GM19238 (cell line): ENCODE data around the gene ARPC5L.
"Not testable (repeated sequence)": the region's sequence is repeated elsewhere in the genome, so short reads cannot be mapped to it uniquely, and the experiment has no call there.

Experiments
- DNase-seq: peaks from one replicate; pipeline ENCODE4 v3.0.0; 2011; ENCODE audit warnings: low spot score; ENCODE audit not compliant: insufficient read length

ARPC5L gene

DNA sequence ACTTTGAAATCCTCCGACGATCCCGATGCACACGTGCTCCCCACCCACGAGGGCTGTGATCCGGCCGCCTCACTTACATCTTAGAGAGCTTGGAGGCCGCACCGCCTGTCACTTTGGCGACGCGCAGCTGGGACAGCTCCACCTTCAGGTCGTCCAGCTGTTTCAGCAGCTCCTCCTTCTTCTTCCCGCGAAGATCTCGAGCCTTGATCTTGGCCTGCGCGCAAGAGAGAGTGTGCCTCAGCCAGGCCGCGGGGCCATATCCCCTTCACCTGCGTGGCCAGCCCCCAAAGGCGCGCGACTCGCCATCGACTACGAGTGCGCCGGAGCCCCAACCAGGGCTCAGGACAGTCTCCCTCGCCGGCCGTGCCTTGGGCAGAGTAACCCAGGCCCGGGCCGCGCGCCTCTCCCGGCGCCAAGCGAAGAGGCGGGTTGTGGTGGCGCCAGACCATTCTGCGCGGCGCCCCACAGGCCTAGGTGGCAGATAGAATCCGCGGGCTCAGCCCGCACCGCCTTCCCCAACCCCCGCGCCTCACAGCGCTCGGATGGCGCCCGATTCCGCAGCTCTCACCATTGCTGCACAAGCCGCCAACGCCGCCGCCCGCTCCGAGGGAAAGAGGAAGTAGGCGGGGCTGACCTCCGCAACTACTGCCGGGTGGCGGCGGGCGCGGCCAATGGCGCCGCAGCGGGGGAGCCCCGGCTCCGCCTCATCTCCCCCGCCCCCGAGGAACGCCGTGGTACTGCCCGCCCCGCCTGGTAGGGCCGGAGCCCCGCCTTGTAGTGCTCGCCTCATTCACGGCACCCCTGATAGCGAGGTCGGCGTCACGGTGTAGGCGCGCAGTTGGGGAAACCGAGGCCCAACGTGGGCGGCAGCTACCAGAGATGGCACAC lies at the start of gene ARPC5L, which contains the start of gene RPL35:
ARPC5L (plus strand) TSS at position 789 of the 888 bp plus-strand sequence. CDS start 7,161 bp downstream, outside the sequence.
RPL35 (minus strand) TSS at position 616 of the 888 bp plus-strand sequence; CDS start at position 571, 45 bp downstream.
- DNase-seq = peak; percentile 98

DNA sequence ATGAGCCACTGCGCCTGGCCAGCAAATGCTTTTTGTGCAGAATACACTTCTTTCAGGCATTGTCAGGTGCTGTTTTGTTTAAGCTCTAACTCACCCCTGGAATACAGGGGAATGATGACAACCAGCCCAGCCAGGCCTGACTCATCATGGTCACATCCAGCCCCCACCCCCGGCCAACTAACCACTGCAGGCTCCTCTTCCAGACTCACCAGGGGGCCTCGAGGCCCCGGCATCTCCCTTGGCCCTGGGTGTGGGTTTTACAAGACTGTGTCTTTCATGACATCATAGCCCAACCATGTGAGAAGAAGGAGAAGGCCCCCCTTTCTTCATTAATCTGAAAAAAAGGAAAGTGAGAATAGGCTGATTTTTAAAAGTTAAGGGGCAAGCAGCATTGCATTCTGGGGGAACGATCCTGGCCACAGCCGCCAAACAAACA lies 49.5 kb upstream of the ARPC5L start:
- no peak for DNase-seq

DNA sequence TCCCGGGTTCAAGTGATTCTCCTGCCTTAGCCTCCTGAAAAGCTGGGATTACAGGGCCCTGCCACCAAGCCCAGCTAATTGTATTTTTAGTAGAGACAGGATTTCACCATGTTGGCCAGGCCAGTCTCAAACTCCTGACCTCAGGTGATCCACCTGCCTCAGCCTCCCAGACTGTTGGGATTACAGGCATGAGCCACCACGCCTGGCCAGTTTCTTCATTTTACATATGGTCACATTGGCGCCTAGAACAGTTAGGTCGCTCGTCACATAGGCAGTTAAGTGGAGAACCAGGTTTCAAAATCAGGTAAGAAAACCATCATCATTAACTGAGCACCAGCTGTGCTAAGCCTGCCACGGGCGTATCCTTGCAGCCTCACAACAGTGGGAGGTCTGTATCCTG lies 48.9 kb upstream of the ARPC5L start:
- DNase-seq = no peak

DNA sequence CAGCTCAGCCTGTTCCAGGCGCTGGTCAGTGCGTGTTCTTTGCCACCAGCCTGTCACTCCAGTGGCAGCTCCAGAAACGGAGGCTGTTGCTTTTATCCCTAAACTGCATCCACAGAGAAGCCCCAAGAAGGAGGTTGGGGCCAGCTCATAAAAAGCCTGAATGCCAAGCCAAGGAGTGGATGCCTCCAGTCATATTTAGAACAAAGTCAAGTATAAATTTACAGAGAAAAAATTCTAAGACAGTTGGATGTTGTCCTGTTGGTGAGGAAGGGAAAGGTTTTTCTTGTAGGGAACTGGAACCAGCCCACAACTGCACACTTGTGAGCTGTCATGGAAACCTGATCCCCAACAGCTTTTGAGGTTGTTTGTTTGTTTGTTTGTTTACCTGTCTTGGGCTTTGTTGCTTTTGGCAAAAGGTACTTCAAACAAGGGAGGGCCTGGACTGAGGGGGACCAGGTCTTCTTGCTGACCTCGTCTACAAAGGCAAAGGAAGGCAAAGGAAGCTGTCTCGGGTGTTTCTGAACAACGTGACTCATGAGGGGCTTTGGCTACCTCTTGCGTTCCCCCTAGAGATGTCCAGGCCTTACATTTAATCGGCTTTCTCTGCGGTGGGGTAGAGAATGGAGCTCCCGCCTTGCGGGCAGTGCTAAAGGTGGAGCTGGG lies 48.3 kb upstream of the ARPC5L start:
- DNase-seq = no peak

DNA sequence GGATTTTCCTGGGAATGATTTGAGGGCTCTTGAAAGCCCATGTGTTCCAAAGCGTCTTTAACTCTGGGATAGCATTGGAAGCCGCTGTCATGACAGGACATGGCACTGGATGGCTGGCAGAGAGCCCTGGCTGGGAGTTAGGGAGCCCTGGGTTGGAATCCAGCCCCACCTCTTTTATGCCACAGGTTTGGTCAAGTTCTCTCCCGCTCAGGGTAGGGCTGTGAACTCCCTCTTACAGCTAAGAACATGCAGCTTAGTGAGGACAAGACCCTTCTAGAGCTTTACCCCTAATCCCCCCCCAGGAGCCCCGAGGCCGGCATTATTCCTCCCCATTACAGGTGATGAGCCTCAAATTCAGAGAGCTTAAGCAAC lies 47.8 kb upstream of the ARPC5L start:
- DNase-seq = no peak

DNA sequence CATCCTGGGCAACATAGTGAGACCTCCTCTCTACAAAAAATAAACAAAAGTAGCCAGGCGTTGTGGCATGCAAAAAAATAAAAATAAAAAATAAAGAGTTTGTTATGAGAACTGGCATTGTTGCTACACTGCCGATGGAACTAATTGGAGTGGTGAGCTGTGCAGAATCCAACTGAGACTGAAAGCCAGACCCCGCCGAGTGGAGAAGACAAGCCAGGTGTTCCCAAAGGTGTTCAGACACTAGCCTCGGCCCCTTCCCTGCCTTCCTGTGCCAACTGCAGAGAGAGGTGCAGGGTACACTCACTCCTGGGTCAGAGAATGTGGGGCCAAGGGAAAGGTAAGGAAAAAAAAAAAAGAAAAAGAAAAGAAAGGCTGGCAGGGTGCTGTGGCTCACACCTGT lies 46.3 kb upstream of the ARPC5L start:
- no peak for DNase-seq

DNA sequence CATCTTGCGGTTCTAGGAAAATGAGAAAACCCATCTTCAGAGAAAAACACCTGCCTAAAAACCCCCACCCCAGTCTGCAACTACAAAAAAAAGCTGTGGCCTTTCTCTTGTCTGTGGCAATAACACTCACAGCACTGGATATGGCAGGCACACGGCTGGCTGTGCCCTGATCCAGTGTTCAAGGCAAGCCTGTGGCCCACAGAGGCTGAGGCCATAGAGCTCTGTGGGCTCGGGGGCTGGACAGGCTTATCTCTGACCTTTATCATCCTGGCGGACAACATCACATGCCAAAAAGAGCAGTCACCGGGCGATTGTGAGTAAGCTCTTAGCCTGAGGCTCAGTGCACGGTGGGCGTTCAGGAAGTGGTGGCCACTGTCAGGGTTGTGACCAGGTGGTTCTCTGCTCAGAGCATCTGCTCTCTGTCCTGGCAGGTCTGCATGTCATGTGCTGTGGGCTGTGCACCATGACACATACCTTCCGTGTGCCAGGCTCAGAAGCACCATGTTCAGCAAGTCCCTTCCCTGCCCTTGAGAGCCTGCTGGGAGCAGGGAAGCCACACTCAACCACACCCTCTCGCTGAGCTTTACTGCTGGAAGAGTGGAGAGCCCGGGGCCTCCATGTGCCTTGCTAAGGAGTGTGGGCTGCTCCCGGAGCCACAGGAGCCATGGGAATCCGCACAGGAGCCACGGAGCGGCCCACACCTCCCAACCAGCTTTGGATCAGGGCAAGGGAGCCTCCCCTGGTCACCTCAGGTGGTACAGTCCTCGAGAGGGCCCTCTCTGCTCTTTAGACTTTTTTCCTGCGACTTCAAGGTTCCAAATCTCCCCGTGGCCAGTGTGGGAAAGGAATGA lies 43.3 kb upstream of the ARPC5L start:
- no peak for DNase-seq

DNA sequence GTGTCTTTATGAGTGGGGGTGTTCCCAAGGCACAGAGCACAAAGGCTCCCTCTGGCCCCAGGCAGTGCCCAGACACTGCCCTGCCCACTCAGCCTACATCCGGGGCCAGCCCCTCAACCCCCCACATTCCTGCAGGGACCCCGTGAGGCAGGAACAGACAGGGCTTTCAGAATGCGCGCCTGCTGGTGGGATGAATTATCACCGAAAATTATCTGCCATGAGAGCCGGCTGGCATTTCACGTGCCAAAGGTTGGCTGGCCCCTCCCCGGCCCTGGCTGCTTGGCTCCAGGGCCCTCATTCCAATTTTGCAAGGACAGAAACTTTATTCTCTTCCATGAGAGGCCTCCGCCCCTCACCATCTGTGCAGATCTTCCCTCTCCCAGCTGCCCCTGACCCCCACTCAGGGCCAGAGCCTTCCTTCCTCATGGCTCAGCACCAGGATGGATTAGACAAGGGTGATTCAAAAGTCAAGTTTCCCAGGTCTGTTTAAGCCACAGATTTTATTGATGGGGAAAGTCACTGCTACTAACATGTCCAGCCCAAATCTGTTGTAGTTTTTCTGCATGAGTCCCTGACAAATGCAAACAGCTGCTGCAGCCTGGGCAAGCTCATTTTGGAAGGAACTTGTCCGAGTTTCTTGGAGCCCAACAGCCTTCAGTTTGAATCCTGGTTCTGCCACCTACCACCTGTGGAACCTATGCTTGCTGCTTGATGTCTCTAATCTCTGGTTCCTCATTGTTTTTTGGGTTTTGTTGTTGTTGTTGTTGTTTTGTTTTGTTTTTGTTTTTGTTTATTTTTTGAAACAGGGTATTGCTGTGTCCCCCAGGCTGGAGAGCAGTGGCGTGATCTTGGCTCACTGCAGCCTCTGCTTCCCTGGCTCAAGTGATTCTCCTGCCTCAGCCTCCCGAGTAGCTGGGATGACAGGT lies 41.0 kb upstream of the ARPC5L start:
- no peak for DNase-seq

DNA sequence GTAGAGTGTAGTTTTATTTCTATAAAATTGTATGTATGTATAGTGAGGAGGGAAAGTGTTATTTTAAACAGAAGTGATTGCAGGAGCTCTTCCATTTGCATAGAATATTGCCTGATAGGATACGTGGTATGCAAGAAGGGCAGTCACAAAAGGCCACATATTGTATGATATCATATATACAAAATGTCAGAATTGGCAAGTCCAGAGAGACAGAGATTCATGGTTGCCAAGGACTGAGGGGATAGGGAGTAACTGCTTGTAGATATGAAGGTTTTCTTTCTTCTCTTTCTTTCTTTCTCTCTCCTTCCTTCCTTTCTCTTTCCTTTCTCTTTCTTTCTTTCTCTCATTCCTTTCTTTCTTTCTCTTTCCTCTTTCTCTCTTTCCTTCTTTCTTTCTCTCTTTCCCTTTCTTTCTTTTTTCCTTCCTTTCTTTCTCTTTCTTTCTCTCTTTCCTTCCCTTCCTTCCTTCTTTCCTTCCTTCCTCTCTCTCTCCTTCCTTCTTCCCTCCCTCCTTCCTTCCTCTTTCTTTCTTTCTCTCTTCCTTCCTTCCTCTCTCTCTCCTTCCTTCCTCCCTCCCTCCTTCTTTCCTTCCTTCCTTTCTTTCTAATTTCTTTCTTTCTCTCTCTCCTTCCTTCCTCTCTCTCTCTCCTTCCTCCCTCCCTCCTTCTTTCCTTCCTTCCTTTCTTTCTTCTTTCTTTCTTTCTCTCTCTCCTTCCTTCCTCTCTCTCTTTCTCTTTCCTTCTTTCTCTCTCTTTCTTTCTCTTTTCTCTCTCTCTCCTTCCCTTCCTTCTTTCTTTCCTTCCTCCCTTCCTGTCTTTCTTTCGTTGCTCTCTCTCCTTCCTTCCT lies 33.2 kb upstream of the ARPC5L start:
- no peak for DNase-seq

DNA sequence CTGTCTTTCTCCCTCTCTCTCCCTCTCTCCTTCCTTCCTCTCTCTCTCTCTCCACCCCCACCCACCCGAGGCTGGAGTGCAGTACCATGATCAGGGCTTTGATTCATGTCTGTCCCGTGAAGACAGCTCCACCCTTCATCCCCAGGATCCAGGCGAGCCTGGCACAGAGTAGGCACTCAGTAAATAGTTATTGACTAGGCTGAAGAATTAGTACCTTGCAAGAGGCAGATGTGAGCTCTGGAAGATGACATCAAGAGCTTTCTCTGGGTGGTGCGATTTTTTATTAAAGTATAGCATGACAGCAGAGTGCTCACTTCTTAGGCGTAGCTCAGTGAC lies 32.6 kb upstream of the ARPC5L start:
- no peak for DNase-seq

DNA sequence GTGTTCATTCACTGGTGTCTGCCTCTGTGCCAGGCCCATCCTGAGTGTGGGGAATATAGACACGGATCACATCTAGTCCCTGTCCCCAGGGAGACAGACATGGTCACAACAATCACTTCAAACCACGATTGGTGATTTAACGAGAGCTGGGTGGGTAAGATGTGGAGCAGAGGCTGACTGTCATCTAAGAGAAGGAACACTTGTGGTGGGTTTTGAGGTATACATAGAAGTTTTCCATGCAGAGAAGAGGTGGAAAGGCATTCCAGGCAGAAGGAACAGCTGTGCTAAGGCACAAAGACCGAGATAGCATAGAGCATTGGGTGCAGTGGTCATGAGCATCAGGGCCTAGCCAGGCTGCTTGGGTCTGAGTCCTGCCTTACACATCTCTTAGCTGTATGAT lies 31.3 kb upstream of the ARPC5L start:
- DNase-seq = no peak

DNA sequence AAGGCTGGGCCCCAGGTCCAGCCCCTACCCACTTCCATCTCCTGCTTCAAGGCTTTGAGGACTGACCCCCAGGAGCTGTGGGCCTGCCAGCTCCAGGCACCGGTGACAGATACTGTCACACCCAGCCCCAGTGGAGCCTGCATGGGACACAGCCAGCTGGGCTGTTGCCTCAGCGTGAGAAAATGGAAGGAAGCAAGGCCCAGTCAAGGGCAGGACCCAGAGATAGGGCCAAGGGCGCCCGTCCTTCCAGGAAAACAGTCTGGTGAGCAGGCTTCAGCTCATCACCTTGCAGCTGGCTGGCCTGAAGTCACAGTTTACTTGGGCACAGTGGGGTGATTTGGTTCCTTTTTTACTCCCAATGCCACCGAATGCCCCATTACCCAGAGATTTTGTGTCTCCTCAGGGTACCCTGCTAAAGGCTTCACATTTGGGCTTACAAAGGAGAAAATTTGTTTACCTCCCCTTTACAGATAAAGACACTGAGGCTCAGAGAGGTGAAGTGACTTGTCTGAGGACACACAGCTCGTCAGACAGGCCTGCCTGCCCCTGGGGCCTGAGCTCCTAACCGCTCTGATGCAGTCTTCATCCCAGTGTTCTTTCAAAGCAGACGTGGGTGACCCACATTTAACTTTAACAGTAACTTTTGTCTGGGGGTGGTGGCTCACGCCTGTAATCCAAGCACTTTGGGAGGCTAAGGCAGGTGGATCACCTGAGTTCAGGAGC lies 30.1 kb upstream of the ARPC5L start:
- no peak for DNase-seq

DNA sequence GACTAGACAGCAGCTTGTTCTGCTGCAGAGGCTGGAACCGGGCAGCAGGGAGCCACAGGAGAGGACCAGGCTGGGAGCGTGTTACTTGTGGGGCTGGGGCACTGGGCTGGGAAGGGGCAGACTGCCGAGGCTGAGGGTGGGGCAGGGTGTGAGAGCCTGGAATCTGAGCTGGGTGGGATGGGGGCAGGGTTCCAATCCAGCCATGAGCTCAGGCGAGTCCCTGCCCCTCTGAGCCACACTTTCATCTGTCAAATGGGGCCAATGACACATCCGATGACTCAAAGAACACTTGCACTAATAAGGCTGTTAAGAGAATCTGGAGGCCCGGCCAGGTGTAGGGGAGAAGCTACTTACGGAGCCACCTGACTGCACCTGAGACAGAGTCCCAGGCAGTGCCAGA lies 27.3 kb upstream of the ARPC5L start:
- DNase-seq = no peak

DNA sequence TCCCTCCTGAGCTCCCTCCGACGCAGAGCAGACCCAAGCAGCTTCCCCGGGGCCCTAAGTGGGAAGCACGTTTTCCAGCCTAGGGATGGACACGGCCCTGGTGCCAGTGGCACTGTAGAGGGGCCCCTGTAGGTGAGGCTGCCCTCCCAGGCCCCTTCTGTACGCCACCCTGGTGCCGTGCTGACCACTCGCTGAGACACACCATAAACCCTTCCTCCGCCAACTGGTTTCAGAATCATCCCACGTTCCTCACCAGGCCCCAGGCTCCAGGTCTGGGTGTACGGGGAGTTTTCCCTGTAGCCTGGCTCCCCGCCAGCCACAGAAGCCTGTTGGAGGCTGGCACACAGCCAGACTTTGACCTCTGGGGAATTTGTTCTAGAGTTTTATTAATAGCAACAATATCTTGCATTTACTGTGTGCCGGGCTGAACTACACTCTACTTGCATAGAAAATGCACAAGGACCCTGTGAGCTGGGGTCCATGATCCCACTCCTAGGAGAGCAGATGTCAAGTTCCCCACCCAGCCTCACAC lies 26.8 kb upstream of the ARPC5L start:
- DNase-seq = no peak

DNA sequence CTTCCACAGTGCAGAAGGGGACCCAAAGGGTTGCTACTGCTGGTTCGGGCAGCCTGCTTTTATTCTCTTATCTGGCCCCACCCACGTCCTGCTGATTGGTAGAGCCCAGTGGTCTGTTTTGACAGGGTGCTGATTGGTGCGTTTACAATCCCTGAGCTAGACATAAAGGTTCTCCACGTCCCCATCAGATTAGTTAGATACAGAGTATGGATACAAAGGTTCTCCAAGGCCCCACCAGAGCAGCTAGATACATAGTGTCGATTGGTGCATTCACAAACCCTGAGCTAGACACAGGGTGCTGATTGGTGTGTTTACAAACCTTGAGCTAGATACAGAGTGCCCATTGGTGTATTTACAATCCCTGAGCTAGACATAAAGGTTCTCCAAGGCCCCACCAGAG lies 23.8 kb upstream of the ARPC5L start:
- DNase-seq = not testable (repeated sequence)

DNA sequence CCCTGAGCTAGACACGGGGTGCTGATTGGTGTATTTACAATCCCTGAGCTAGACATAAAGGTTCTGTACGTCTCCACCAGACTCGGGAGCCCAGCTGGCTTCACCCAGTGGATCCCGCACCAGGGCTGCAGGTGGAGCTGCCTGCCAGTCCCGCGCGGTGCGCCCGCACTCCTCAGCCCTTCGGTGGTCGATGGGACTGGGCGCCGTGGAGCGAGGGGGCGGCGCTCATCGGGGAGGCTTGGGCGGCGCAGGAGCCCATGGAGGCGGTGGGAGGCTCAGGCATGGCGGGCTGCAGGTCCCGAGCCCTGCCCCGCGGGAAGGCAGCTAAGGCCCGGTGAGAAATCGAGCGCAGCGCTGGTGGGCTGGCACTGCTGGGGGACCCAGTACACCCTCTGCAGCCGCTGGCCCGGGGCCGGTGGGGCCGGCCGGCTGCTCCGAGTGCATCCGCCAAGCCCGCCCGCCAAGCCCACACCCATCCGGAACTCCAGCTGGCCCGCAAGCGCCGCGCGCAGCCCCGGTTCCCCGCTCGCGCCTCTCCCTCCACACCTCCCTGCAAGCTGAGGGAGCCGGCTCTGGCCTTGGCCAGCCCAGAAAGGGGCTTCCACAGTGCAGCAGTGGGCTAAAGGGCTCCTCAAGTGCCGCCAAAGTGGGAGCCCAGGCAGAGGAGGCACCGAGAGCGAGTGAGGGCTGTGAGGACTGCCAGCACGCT lies 23.2 kb upstream of the ARPC5L start:
- not testable (repeated sequence) for DNase-seq

DNA sequence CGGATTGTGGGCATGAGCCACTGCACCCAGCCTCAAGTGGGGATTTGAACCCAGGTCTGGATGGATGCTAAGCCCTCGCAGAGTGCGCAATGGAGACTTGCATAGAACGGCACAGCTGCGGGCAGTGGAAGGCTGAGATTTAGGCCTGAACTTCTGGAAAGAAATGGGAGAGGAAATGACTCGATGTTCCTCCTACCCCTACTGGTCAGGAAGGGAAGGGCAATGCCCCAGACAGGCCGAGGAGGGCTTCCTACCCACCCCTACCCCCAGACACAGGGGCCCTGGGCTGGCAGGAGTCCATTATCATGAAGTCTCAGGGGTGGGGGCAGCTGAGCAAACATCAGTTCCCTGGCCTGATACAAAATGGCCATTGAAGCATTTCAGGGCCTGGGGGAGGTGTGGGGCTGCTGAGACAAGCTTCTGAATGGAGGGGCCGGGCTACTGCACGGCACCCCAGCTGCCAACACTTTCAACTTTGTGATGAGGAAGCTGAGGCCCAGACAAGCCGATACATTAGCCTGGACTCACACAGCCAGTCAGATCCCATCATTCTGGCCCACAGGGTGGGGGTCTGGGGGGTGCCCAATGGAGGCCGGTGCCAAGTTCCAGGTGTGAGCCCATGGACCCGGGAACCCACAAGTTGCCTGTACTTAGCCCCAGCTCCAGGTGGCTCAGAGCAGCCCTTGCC lies 22.2 kb upstream of the ARPC5L start:
- no peak for DNase-seq
